ENCODE results near the gene NKG7. TPM values are rescaled to one million over a fixed set of nuclear protein-coding genes. Genes with fewer than 3 reads are reported as not detected.

The NKG7 gene
- total and polyA plus RNA-seq, 2 of the 13 experiments (the other 11 are each of a cell fraction or from before 2014, with no cell fraction given) = 0.40 TPM; not detected in 1

GRCh38 chr19:51392701-51393100 lies 20.2 kb upstream of the NKG7 start:
- peaks cover 59% of the 10 kb centered on the region for H3K4me1 ChIP-seq (ENCODE audit: insufficient read depth, low read length)
- intact Hi-C loops (cut with micrococcal nuclease; ENCODE audit: unreplicated experiment) (no loop called here), in situ Hi-C loops (cut with HindIII; ENCODE audit: extremely low pct_ligation_motif_present, low pct_unique_long_range_greater_than_20kb) (no loop called here)
- H3K9me3 ChIP-seq (ENCODE audit: low read length) = no peaks in the 10 kb centered on the region
- 93% methylated on average over 1 of the region's 1 CpG for WGBS (ENCODE audit: low lambda C conversion rate)
- H4K20me1 ChIP-seq (ENCODE audit: insufficient read depth, low read length) = no peaks in the 10 kb centered on the region
- no peaks in the 10 kb centered on the region for H3K36me3 ChIP-seq (replicated peaks in 1 of 2; ENCODE audit: control insufficient read depth in 1 of 2, insufficient read depth in 2 of 2, low read length in 2 of 2)
- POLR2A ChIA-PET = interaction anchor here (2.6 to 3.3 kb wide), 2 partner anchors 25 to 27 kb away, joined by 27 to 29 read pairs; partner anchors contain the start of gene ETFB
- CTCF ChIA-PET (ENCODE audit: low intra/inter-chr PET ratio, low total read pairs) = interaction anchor here (2.3 kb wide), 1 partner anchor 54 kb away, joined by 9 read pairs; no protein-coding TSS in a partner anchor
- no peak overlapping the region for H3K27ac ChIP-seq (ENCODE audit: extremely low read length, insufficient read depth, low read length)
- TF ChIP-seq ZNF512 (CRISPR knock-in tag; IDR thresholded peaks at IDR 0.05) (no peak), SAP130 (CRISPR knock-in tag; IDR thresholded peaks at IDR 0.05; ENCODE audit: low read depth) (no peak), ZNF282 (IDR thresholded peaks at IDR 0.05; ENCODE audit: partially characterized antibody) (no peak), TEAD2 (CRISPR knock-in tag; IDR thresholded peaks at IDR 0.05) (no peak), PRMT3 (CRISPR knock-in tag; IDR thresholded peaks at IDR 0.05; ENCODE audit: borderline replicate concordance, low read depth) (no peak), HNRNPUL1 (IDR thresholded peaks at IDR 0.05; ENCODE audit: low read depth, low read length) (no peak), ZNF746 (CRISPR knock-in tag; IDR thresholded peaks at IDR 0.05) (no peak), HNRNPH1 (optimal IDR thresholded peaks at IDR 0.05; ENCODE audit: low read depth, low read length) (no peak), ARID2 (CRISPR knock-in tag; IDR thresholded peaks at IDR 0.05; ENCODE audit: borderline replicate concordance) (no peak), FOXP4 (CRISPR knock-in tag; IDR thresholded peaks at IDR 0.05) (no peak), SALL1 (CRISPR knock-in tag; IDR thresholded peaks at IDR 0.05) (no peak), NR2C2 (CRISPR knock-in tag; IDR thresholded peaks at IDR 0.05; ENCODE audit: borderline replicate concordance) (no peak)
- H3K4me3 ChIP-seq (replicated peaks in 1 of 3; ENCODE audit: insufficient read depth in 1 of 3, low read depth in 2 of 3, low read length in 3 of 3) = no peak overlapping the region
- H3K27me3 ChIP-seq (ENCODE audit: control insufficient read depth in 1 of 2, insufficient read depth in 2 of 2, low read length in 2 of 2) = no peaks in the 10 kb centered on the region
- no peak overlapping the region for H3K4me2 ChIP-seq (ENCODE audit: low read depth, low read length)
- ATAC-seq (no peak), FAIRE-seq (no peak), DNase-seq (ENCODE audit: low spot score) (no peak)
- H3K79me2 ChIP-seq (ENCODE audit: insufficient read depth, low read length) = no peaks in the 10 kb centered on the region
- no TSS peak for BruUV-seq (replicated peaks)
- H3K9ac ChIP-seq (ENCODE audit: insufficient read depth, low read depth, low read length) = no peak overlapping the region
- H2AFZ ChIP-seq (ENCODE audit: low read length) = no peak overlapping the region

Measured in HepG2 (cell line).